GM12878 (cell line): Measurements from ENCODE around the gene C1QTNF9B. TPM values are rescaled to one million over a fixed set of nuclear protein-coding genes. Genes with fewer than 3 reads are reported as not detected.

Experiments used
- ASH2L ChIP-seq: fragments of 300-600, 200-600 bp; sonication (generic); IDR thresholded peaks from 2 replicates; pipeline ENCODE4 v1.6.1; 2017; ENCODE audit warnings: low read depth, mild to moderate bottlenecking, borderline replicate concordance
- ATF7 ChIP-seq: fragments of 450-650 bp; IDR thresholded peaks from 2 replicates; pipeline ENCODE4 v1.6.1; 2016; ENCODE audit warnings: low read depth, mild to moderate bottlenecking
- ESRRA ChIP-seq: IDR thresholded peaks from 2 replicates; pipeline ENCODE4 v1.6.1; 2012; ENCODE audit warnings: mild to moderate bottlenecking, low read length, improper control_type of control experiment
- FOXK2 ChIP-seq: fragments of 450-650 bp; IDR thresholded peaks from 2 replicates; pipeline ENCODE4 v1.6.1; 2017; ENCODE audit warnings: mild to moderate bottlenecking, moderate library complexity
- HDAC6 ChIP-seq: fragments of 200-600 bp; sonication (generic); IDR thresholded peaks from one replicate; pipeline ENCODE4 v1.8.0; 2017; ENCODE audit warnings: antibody characterized with exemption; ENCODE audit not compliant: unreplicated experiment
- RB1 ChIP-seq: fragments of 450-650 bp; formaldehyde crosslinking; IDR thresholded peaks from 2 replicates; pipeline ENCODE4 v1.6.1; 2017; ENCODE audit warnings: mild to moderate bottlenecking, borderline replicate concordance
- TCF12 ChIP-seq: IDR thresholded peaks from 2 replicates; pipeline ENCODE4 v1.6.1; 2011; ENCODE audit warnings: low read depth, mild to moderate bottlenecking, low read length
- ZNF274 ChIP-seq: IDR thresholded peaks from one replicate; pipeline ENCODE4 v1.8.0; 2011; ENCODE audit not compliant: insufficient read length, insufficient read depth
- ZSCAN29 ChIP-seq: fragments of 450-650 bp; IDR thresholded peaks from 2 replicates; pipeline ENCODE4 v1.6.1; 2017; ENCODE audit warnings: mild to moderate bottlenecking, moderate library complexity
- polyA plus RNA-seq, 11 experiments: library from polyadenylated mRNA; depleted of rRNA in 4 of 11; unstranded in 6 of 11; stranded (reverse) in 5 of 11; fragments of >200 nt; fragmentation: Nextera tagmentation in 4 of 11; fragmentation: Illumina TruSeq in 1 of 11; extraction: Ambion mirVana in 4 of 11; extraction: Trizol in 1 of 11; gene quantifications; 1 replicate in 1 of 11; 2 replicates in 10 of 11; pipeline versions ENCODE4 v1.2.1 to v1.2.3, GENCODE V29; 2011 to 2016; ENCODE audit warnings: inconsistent platforms in 2 of 11, missing spikeins in 2 of 11, low read depth in 1 of 11
- total RNA-seq, 4 experiments: library from RNA; depleted of rRNA in 3 of 4; stranded (reverse); fragments of >200 nt in 3 of 4; fragmentation: Illumina TruSeq in 1 of 4; extraction: Trizol in 1 of 4; gene quantifications; 2 replicates each; pipeline versions ENCODE4 v1.2.1 to v1.2.3, GENCODE V29; 2013 to 2021
- TF ChIP-seq, protein P1 (sequence below): IDR thresholded peaks from 2 replicates; pipeline ENCODE4 v1.6.1; 2011; ENCODE audit warnings: mild to moderate bottlenecking, low read depth, low read length, moderate library complexity; ENCODE audit not compliant: insufficient replicate concordance
- TF ChIP-seq, protein P2 (sequence below): IDR thresholded peaks from 2 replicates; pipeline ENCODE4 v1.6.1; 2011; ENCODE audit warnings: borderline replicate concordance, low read depth, mild to moderate bottlenecking, moderate library complexity, mixed read lengths, low read length; ENCODE audit not compliant: insufficient read depth; ENCODE audit errors: extremely low read length
- TF ChIP-seq, protein P3 (sequence below): IDR thresholded peaks from 2 replicates; pipeline ENCODE4 v1.6.1; 2012; ENCODE audit warnings: mild to moderate bottlenecking, low read depth, low read length
- TF ChIP-seq, protein P4 (sequence below): fragments of 450-650 bp; IDR thresholded peaks from 2 replicates; pipeline ENCODE4 v1.6.1; 2017; ENCODE audit warnings: borderline replicate concordance

The C1QTNF9B gene
- total and polyA plus RNA-seq, 10 of the 15 experiments (the other 5 are each of a cell fraction or from before 2014, with no cell fraction given) = 0.10 to 0.48 (median 0.32) TPM; not detected in 6

DNA sequence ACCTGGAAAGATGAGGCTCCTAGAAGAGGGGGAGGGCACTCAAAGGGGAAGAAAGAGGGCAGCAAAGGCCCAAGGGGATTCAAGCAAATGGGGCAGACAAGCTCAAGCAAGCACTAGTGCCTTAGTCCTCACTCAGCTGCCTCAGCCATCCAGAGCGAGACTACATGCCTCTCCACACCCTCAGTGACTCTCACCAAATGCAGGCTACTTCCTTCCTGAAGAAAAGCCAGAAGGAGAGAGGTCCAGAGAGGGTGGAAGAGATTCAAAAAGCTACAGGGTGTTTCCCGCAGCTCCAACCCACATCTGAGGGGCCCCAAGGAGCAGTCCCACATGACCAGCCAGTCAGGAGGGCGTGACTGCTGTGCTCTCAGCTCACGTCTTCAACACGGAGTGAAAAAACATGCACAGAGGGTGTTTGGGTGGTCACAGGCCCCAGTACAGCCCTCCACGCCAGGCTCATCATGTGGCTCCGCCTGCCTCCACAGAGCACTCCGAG is 48.6 kb downstream of the C1QTNF9B start (continued):
- TF ChIP-seq ATF7 = no peak
- no peak for TF ChIP-seq ESRRA
- TF ChIP-seq TCF12 = no peak
- no peak for TF ChIP-seq ZNF274
- no peak for TF ChIP-seq FOXK2
- TF ChIP-seq, protein P1, sequence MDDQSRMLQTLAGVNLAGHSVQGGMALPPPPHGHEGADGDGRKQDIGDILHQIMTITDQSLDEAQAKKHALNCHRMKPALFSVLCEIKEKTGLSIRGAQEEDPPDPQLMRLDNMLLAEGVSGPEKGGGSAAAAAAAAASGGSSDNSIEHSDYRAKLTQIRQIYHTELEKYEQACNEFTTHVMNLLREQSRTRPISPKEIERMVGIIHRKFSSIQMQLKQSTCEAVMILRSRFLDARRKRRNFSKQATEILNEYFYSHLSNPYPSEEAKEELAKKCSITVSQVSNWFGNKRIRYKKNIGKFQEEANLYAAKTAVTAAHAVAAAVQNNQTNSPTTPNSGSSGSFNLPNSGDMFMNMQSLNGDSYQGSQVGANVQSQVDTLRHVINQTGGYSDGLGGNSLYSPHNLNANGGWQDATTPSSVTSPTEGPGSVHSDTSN = no peak
- TF ChIP-seq, protein P2, sequence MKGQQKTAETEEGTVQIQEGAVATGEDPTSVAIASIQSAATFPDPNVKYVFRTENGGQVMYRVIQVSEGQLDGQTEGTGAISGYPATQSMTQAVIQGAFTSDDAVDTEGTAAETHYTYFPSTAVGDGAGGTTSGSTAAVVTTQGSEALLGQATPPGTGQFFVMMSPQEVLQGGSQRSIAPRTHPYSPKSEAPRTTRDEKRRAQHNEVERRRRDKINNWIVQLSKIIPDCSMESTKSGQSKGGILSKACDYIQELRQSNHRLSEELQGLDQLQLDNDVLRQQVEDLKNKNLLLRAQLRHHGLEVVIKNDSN = peak; percentile 32
- TF ChIP-seq, protein P3, sequence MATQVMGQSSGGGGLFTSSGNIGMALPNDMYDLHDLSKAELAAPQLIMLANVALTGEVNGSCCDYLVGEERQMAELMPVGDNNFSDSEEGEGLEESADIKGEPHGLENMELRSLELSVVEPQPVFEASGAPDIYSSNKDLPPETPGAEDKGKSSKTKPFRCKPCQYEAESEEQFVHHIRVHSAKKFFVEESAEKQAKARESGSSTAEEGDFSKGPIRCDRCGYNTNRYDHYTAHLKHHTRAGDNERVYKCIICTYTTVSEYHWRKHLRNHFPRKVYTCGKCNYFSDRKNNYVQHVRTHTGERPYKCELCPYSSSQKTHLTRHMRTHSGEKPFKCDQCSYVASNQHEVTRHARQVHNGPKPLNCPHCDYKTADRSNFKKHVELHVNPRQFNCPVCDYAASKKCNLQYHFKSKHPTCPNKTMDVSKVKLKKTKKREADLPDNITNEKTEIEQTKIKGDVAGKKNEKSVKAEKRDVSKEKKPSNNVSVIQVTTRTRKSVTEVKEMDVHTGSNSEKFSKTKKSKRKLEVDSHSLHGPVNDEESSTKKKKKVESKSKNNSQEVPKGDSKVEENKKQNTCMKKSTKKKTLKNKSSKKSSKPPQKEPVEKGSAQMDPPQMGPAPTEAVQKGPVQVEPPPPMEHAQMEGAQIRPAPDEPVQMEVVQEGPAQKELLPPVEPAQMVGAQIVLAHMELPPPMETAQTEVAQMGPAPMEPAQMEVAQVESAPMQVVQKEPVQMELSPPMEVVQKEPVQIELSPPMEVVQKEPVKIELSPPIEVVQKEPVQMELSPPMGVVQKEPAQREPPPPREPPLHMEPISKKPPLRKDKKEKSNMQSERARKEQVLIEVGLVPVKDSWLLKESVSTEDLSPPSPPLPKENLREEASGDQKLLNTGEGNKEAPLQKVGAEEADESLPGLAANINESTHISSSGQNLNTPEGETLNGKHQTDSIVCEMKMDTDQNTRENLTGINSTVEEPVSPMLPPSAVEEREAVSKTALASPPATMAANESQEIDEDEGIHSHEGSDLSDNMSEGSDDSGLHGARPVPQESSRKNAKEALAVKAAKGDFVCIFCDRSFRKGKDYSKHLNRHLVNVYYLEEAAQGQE = no peak
- TF ChIP-seq ZSCAN29 = no peak
- no peak for TF ChIP-seq RB1
- no peak for TF ChIP-seq ASH2L
- TF ChIP-seq HDAC6 = no peak
- TF ChIP-seq, protein P4, sequence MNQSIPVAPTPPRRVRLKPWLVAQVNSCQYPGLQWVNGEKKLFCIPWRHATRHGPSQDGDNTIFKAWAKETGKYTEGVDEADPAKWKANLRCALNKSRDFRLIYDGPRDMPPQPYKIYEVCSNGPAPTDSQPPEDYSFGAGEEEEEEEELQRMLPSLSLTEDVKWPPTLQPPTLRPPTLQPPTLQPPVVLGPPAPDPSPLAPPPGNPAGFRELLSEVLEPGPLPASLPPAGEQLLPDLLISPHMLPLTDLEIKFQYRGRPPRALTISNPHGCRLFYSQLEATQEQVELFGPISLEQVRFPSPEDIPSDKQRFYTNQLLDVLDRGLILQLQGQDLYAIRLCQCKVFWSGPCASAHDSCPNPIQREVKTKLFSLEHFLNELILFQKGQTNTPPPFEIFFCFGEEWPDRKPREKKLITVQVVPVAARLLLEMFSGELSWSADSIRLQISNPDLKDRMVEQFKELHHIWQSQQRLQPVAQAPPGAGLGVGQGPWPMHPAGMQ = no peak
